Right cardiac atrium (tissue), 5 donors: ENCODE measurements around the gene DTNB. TPM values are rescaled to one million over a fixed set of nuclear protein-coding genes. Genes with fewer than 3 reads are reported as not detected.

Source experiments
- ATAC-seq, 2 donors: fragments of 200-7000 bp; cut with Tn5 transposase; one replicate each; pipeline versions ENCODE4 v1.8.0 to v1.9.1; 2020; ENCODE audit warnings: moderate library complexity in 2 of 2, mild to moderate bottlenecking in 1 of 2
- DNase-seq, 3 donors: peaks; one replicate each; pipeline ENCODE4 v3.0.0-alpha.2; 2020
- H3K27ac ChIP-seq: one replicate; pipeline ENCODE4 v1.5.1; 2013; ENCODE audit warnings: mild to moderate bottlenecking, low read length, control low read depth, moderate library complexity
- H3K27me3 ChIP-seq: one replicate; pipeline ENCODE4 v1.6.1; 2013; ENCODE audit not compliant: control insufficient read depth, insufficient read depth
- H3K4me1 ChIP-seq: one replicate; pipeline ENCODE4 v1.6.1; 2013; ENCODE audit warnings: low read length; ENCODE audit not compliant: control insufficient read depth, insufficient read depth
- H3K4me3 ChIP-seq: one replicate; pipeline ENCODE4 v1.5.1; 2013; ENCODE audit warnings: low read length, control low read depth
- H3K9me3 ChIP-seq: one replicate; pipeline ENCODE4 v1.6.1; 2013; ENCODE audit warnings: low read length; ENCODE audit not compliant: control insufficient read depth
- WGBS: extraction: QIAGEN DNeasy Blood & Tissue Kit; methylation state at CpG from one replicate; pipeline ENCODE4 v1.1.7; 2013; 5-methylcytosine and 5-hydroxymethylcytosine counted together
- intact Hi-C, 4 donors: fragments of 100-400 bp; cut with DNase I; formaldehyde crosslinking; loops; one replicate each; pipeline versions ENCODE4 v1.11.0 to v1.14.0; 2022 to 2023
- microRNA-seq, 2 donors: library from miRNA; unstranded; fragments of <30 nt; microRNA quantifications; one replicate each; pipeline ENCODE4 v1.2.0, GENCODE V29; 2020 to 2021
- polyA plus RNA-seq: library from polyadenylated mRNA; stranded (reverse); fragments of 200-250 nt; gene quantifications from one replicate; pipeline ENCODE4 v1.2.3, GENCODE V29; 2013
- total RNA-seq, 4 donors: library from RNA; stranded (reverse); fragmentation: NEBNext Ultra II Directional; extraction: Animal tissue kit (Norgen Biotek cat#: 25700); gene quantifications; one replicate each; pipeline ENCODE4 v1.2.1, GENCODE V29; 2021
- donor health status: healthy with polysubstance abuse.
- donor health status: DM: no; HTN: yes; CAD: no.
- donor health status: DM: no; HTN: no; CAD: no.
- donor health status: DM: no; HTN: yes; CAD: no; lungs with severe emphysema.
- donor health status: DM: yes; HTN: yes; CAD: no.

The DTNB gene
- total and polyA plus RNA-seq, 5 donors: 3.6 to 8.1 (median 6.0) TPM

GRCh38 chr2:25328152-25329085 lies 345.0 kb downstream of the DTNB start:
- WGBS: 69% methylated on average over 27 of the region's 27 CpGs
- intact Hi-C loops: no loop called here
- no peaks in the 10 kb centered on the region for H3K9me3 ChIP-seq
- no peak overlapping the region for H3K27ac ChIP-seq
- H3K4me3 ChIP-seq: no peak overlapping the region
- DNase-seq (peak in 2 of 3 donors; percentile 73), ATAC-seq (peak in 1 of 2 donors; percentile 40)
- H3K4me1 ChIP-seq: peaks cover 11% of the 10 kb centered on the region
- H3K27me3 ChIP-seq: no peaks in the 10 kb centered on the region

Small RNA genes within 50 kb of the gene (microRNA-seq; reads per million reads assigned to microRNA genes)
- gene MIR1301: 43.4 to 116 reads per million in 2 donors

Other genes starting within 250 kb of the DTNB start
- 10 to 100 TPM; 18.9 to 27.2 (median 23.5) TPM for gene ASXL2, start 204.9 kb upstream of the DTNB start, total RNA-seq
- 3.0 TPM for gene ASXL2, start 204.9 kb upstream of the DTNB start, polyA plus RNA-seq